HG02763 (cell line): Measurements from ENCODE around the gene SHQ1.
A peak's percentile ranks its signal among the peaks of the same experiment; 100 is the strongest.
"Not testable (repeated sequence)": the region's sequence is repeated elsewhere in the genome, so short reads cannot be mapped to it uniquely, and the experiment has no call there.

Source experiments
- ATAC-seq: cut with Tn5 transposase; IDR thresholded peaks from one replicate; pipeline ENCODE4 v1.9.1; 2021; ENCODE audit warnings: mild to moderate bottlenecking, moderate library complexity; ENCODE audit not compliant: unreplicated experiment

The SHQ1 gene

DNA sequence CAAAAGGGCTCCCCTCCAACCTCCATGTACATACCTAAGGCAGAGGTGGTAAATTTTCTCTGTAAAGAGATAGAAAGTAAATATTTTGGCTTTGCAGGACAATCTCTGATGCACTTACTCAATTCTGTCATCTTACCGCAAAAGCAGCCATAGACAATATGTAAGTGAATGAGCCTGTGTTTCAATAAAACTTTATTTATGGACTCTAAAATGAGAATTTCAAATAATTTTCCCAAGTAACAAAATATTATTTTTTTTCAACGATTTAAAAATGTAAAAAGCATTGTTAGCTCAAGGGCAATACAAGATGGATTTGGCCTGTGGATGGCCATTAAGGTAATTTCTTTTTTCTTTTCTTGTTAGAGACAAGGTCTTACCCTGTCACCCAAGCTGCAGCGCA lies 44.7 kb downstream of the SHQ1 start:
- ATAC-seq: no peak

GRCh38 chr3:72802001-72802400 lies 46.2 kb downstream of the SHQ1 start:
- ATAC-seq: no peak

GRCh38 chr3:72800869-72801268 lies 47.4 kb downstream of the SHQ1 start:
- ATAC-seq: no peak

GRCh38 chr3:72798552-72799195 lies 49.6 kb downstream of the SHQ1 start:
- ATAC-seq: no peak

GRCh38 chr3:72797773-72798543 lies 50.3 kb downstream of the SHQ1 start:
- no peak for ATAC-seq

DNA sequence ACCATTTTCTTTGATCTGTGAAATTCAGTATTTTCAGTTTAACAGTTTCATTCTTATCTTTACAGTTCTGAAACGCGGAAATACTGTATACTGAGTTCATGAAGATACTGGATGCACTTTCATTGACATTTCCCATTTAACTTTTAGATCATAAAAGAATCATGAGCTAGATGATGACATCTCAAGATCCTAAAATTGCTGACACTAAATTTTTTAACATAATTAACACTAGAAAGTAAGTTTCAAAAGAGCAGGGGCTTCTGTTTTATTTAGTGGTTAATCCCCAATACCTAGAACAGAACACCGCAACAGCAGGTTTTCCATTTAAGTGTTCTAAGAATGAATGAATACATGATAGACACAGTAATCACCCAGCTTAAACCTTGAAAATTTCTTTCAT lies 54.2 kb downstream of the SHQ1 start:
- no peak for ATAC-seq

GRCh38 chr3:72791161-72791560 lies 57.1 kb downstream of the SHQ1 start:
- no peak for ATAC-seq

- ATAC-seq: no peak
Observed at GRCh38 chr3:72789786-72790185, 58.5 kb downstream of the SHQ1 start.

- ATAC-seq: not testable (repeated sequence)
Observed at GRCh38 chr3:72788232-72788631, 60.0 kb downstream of the SHQ1 start.

GRCh38 chr3:72786668-72787067 lies 61.6 kb downstream of the SHQ1 start:
- ATAC-seq: no peak

GRCh38 chr3:72784226-72784625 lies 64.0 kb downstream of the SHQ1 start:
- no peak for ATAC-seq

DNA sequence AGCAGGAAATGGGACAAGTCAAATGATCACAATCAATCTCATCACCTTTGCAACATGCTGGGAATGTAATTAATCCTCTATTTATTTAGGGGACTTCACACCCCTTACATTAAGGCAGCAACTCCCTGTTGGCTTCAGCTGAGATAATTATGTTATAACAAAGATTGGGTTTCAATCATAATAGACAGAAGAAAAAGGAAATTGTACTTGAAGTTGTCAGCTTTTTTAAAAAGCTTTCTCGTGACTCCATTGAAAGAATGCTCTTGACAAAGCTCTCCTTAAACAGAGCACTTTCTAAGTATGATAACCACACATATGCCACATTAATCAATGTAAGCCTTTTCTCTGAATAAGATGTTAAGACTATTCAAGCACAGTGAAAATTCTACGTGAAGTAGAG lies 65.7 kb downstream of the SHQ1 start:
- ATAC-seq: no peak

DNA sequence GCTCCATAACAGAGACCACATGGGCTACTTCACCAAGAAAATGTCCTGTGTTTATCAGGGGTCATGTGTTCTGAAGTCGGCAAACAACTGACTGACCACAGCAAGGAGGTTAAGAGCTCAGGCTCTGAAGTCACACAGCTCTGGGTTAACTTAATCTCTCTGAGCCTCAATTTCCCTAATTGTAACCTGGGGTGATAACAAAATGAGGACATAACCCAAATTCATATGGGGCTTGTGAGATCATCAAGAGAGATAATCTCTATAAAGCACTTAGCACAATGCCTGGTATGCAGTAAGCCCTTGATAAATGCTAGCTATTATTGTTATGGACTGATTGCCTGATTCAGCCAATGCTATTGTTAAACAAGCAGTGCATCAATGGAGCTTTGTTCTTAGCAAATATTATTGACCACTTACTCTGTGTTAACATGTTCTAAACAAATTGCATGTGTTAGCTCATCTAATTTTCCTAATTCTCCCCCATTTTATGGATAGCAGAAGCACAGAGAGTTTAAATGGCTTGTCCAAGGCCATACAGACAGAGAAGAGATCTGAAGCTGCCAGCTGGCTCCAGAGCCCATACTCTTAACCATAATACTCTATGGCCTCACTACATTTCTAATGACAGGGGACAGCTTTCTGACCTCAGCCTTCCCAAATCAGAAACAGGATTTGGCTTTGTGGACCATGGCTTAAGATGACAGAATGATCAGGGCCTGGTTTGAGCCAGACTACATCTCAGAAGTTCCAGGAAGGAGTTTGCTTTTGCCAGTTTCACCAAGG lies 78.3 kb downstream of the SHQ1 start:
- no peak for ATAC-seq

- no peak for ATAC-seq
Observed at GRCh38 chr3:72768936-72769335, 79.3 kb downstream of the SHQ1 start.

DNA sequence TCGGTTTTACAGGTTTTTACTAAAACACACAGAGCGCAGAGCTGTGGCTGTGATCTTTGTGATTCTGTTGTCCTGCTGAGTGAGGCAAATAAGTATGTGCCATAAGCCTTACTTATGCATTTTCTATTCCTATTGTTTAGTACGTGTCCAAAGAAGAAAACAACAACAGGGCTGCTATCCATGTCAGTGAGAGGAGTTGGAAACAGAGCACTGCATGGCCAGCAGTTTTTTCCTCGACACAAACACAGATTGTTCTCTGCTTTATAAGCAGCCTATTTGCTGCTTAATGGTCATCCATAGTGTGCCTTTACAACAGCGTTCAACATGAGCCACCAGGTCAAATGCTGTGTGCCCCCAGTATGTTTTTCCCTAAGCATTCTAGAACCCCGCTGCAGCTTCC lies 79.8 kb downstream of the SHQ1 start:
- no peak for ATAC-seq

GRCh38 chr3:72768006-72768441 lies 80.2 kb downstream of the SHQ1 start:
- ATAC-seq: no peak

DNA sequence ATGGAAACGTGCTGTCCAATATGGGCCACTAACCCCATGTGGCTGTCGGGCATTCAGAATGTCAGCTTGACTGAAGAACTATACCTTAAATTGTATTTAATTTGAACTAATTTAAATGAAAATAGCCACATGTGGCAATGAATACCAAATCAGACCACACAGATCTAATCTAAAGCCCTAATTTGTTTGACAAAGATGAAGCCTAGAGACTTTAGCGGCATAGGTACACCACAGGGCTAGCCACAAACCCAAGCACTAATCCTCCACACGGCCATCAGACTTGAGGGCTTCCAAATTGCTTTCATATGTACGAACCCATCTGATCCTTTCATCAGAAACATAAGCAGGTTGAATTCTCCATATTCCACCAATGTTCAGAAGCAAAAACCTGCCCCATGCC lies 81.4 kb downstream of the SHQ1 start:
- ATAC-seq: no peak

DNA sequence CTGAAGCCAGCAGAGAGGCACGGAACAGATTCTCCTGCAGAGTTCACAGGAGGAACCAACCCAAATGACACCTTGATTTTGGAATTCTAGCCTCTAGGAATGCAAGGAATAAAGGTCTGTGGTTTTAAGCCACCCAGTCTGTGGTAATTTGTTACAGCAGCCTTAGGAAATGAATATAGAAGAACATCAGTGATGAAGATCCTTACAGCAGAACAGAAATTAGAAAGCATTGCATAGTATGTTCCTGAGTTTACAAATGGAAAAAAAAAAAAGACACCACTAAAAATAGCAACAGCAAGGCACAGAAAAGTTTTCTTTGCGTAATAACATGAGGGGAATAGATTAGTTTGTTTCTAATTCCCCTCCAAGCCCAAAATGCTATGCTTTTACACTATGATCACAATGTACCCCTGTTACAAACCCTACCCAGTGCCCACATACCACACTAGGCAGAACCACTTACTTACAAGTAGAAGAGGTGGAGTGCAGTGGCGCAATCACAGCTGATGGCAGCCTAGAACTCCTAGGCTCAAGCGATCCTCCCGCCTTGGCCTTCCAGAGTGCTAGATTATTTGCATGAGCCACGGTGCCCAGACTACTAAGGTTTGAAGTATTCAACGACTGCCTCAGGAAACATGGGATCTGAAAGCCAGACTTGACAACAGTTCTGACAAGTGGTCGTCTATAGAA lies 84.3 kb downstream of the SHQ1 start:
- ATAC-seq: no peak

DNA sequence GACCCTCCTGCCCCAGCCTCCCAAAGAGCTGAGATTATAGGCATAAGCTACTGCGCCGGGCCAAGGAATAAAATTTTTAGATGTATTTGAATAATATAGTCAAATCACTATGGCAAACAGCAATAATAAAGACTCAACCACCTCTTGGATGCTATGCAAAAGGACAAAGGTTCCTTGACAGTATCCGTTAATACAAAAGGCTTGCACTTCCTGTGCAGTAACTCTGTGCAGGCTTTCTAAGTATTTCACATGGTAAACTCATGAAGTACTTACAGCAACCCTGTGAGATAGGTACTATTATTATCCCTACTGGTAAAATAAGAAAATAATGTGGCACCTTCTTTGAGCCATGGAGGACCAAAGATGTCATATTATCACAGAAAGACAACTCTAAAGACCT lies 86.8 kb downstream of the SHQ1 start:
- ATAC-seq: no peak

DNA sequence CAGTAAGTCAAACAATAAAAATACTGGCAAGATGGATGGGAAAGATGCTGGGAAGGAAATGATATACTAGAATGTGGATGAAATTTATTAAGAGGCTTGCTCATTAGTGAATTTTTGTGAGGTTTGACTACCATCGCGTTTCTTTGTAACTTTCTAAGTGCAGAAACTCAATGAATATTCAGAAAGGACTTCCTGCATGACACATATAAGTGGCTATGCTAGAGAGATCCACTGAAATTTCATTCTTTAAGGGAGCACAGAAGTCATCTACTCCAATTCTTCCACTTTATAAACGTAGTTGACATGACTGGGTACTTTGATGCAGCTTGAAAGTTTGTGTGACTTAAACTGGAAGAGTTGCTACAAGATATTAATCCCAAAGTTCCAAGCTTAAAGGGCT lies 88.0 kb downstream of the SHQ1 start:
- no peak for ATAC-seq

GRCh38 chr3:72756900-72757299 lies 91.3 kb downstream of the SHQ1 start:
- ATAC-seq: peak; percentile 100
